Liver (tissue), 9 donors: Measurements from ENCODE around the gene HSPA12A. TPM values are rescaled to one million over a fixed set of nuclear protein-coding genes. Genes with fewer than 3 reads are reported as not detected.

ENCODE experiments used
- DNase-seq: peaks from one replicate; pipeline ENCODE4 v3.0.0-alpha.2; 2017; ENCODE audit warnings: low spot score
- H3K27ac ChIP-seq, 2 donors: one replicate each; pipeline ENCODE4 v1.7.0; 2013; ENCODE audit warnings: inconsistent platforms in 2 of 2, low read length in 2 of 2, control low read depth in 1 of 2, low read depth in 1 of 2, mild to moderate bottlenecking in 1 of 2
- H3K27me3 ChIP-seq, 4 donors: one replicate each; pipeline versions ENCODE4 v1.6.1 to v1.7.0; 2013; ENCODE audit warnings: low read length in 3 of 4, inconsistent platforms in 1 of 4, mild to moderate bottlenecking in 1 of 4, moderate library complexity in 1 of 4; ENCODE audit not compliant: control insufficient read depth in 4 of 4, insufficient read depth in 4 of 4
- H3K36me3 ChIP-seq, 4 donors: one replicate each; pipeline versions ENCODE4 v1.6.1 to v1.7.0; 2013; ENCODE audit warnings: low read length in 3 of 4, mild to moderate bottlenecking in 3 of 4, low read depth in 1 of 4, moderate library complexity in 1 of 4; ENCODE audit not compliant: control insufficient read depth in 4 of 4, insufficient read depth in 3 of 4
- H3K4me1 ChIP-seq, 4 donors: one replicate each; pipeline versions ENCODE4 v1.6.1 to v1.7.0; 2013; ENCODE audit warnings: low read length in 3 of 4, mild to moderate bottlenecking in 3 of 4, moderate library complexity in 1 of 4; ENCODE audit not compliant: control insufficient read depth in 4 of 4, insufficient read depth in 4 of 4
- H3K4me3 ChIP-seq, 3 donors: one replicate each; pipeline versions ENCODE4 v1.6.1 to v1.7.0; 2013; ENCODE audit warnings: low read length in 3 of 3, control low read depth in 1 of 3, low read depth in 1 of 3, mild to moderate bottlenecking in 1 of 3
- H3K9ac ChIP-seq, 2 donors: one replicate each; pipeline ENCODE4 v1.7.0; 2013; ENCODE audit warnings: low read length in 2 of 2, mild to moderate bottlenecking in 2 of 2, moderate library complexity in 2 of 2, control low read depth in 1 of 2, low read depth in 1 of 2
- H3K9me3 ChIP-seq, 4 donors: one replicate each; pipeline versions ENCODE4 v1.6.1 to v1.7.0; 2013; ENCODE audit warnings: low read length in 3 of 4; ENCODE audit not compliant: control insufficient read depth in 4 of 4
- ATF3 ChIP-seq: IDR thresholded peaks from 2 replicates; pipeline ENCODE4 v1.6.1; 2016; ENCODE audit warnings: antibody characterized with exemption
- CTCF ChIP-seq: fragments of 150-350 bp; IDR thresholded peaks from 2 replicates; pipeline ENCODE4 v1.5.1; 2017; ENCODE audit warnings: improper control_type of control experiment, low read depth, low read length; ENCODE audit not compliant: missing input control
- EGR1 ChIP-seq, 2 donors: IDR thresholded peaks; 2 replicates each; pipeline ENCODE4 v1.6.1; 2016 to 2018; ENCODE audit warnings: antibody characterized with exemption in 2 of 2, low read depth in 2 of 2
- FOXA1 ChIP-seq: IDR thresholded peaks from 2 replicates; pipeline ENCODE4 v1.6.1; 2016; ENCODE audit warnings: antibody characterized with exemption
- FOXA2 ChIP-seq: IDR thresholded peaks from 2 replicates; pipeline ENCODE4 v1.6.1; 2016; ENCODE audit warnings: antibody characterized with exemption
- GABPA ChIP-seq, 2 donors: IDR thresholded peaks in 1 of 2; conservative IDR thresholded peaks in 1 of 2; 2 replicates each; pipeline ENCODE4 v1.6.1; 2016; ENCODE audit warnings: antibody characterized with exemption in 2 of 2, mild to moderate bottlenecking in 1 of 2, moderate library complexity in 1 of 2
- HNF4A ChIP-seq, 2 donors: conservative IDR thresholded peaks; 2 replicates each; pipeline ENCODE4 v1.6.1; 2016; ENCODE audit warnings: antibody characterized with exemption in 2 of 2, mild to moderate bottlenecking in 2 of 2
- HNF4G ChIP-seq: IDR thresholded peaks from 2 replicates; pipeline ENCODE4 v1.6.1; 2016; ENCODE audit warnings: antibody characterized with exemption
- JUND ChIP-seq, 2 donors: IDR thresholded peaks; 2 replicates each; pipeline ENCODE4 v1.6.1; 2016; ENCODE audit warnings: antibody characterized with exemption in 2 of 2
- MAX ChIP-seq: IDR thresholded peaks from 2 replicates; pipeline ENCODE4 v1.6.1; 2016; ENCODE audit warnings: antibody characterized with exemption
- NR2F2 ChIP-seq: IDR thresholded peaks from 2 replicates; pipeline ENCODE4 v1.6.1; 2016; ENCODE audit warnings: antibody characterized with exemption
- RAD21 ChIP-seq, 2 donors: IDR thresholded peaks; 2 replicates each; pipeline ENCODE4 v1.6.1; 2016; ENCODE audit warnings: antibody characterized with exemption in 2 of 2, mild to moderate bottlenecking in 2 of 2
- REST ChIP-seq: IDR thresholded peaks from 2 replicates; pipeline ENCODE4 v1.6.1; 2016; ENCODE audit warnings: antibody characterized with exemption, mild to moderate bottlenecking
- RXRA ChIP-seq, 2 donors: IDR thresholded peaks; 2 replicates each; pipeline ENCODE4 v1.6.1; 2017 to 2018; ENCODE audit warnings: antibody characterized with exemption in 2 of 2, mild to moderate bottlenecking in 1 of 2
- SP1 ChIP-seq: IDR thresholded peaks from 2 replicates; pipeline ENCODE4 v1.6.1; 2018; ENCODE audit warnings: antibody characterized with exemption, mild to moderate bottlenecking
- TAF1 ChIP-seq: conservative IDR thresholded peaks from 2 replicates; pipeline ENCODE4 v1.6.1; 2016; ENCODE audit warnings: antibody characterized with exemption, mild to moderate bottlenecking
- YY1 ChIP-seq: IDR thresholded peaks from 2 replicates; pipeline ENCODE4 v1.6.1; 2016; ENCODE audit warnings: antibody characterized with exemption, mild to moderate bottlenecking
- ZBTB33 ChIP-seq: IDR thresholded peaks from 2 replicates; pipeline ENCODE4 v1.6.1; 2016; ENCODE audit warnings: antibody characterized with exemption
- WGBS: extraction: QIAGEN DNeasy Blood & Tissue Kit; methylation state at CpG from one replicate; pipeline ENCODE4 v1.1.7; 2013; 5-methylcytosine and 5-hydroxymethylcytosine counted together
- polyA plus RNA-seq, 2 donors: library from polyadenylated mRNA; stranded (reverse) in 1 of 2; unstranded in 1 of 2; fragments of 200-250 nt in 1 of 2; fragments of >200 nt in 1 of 2; fragmentation: Nextera tagmentation in 1 of 2; extraction: Ambion mirVana in 1 of 2; gene quantifications; one replicate each; pipeline versions ENCODE4 v1.2.1 to v1.2.3, GENCODE V29; 2013 to 2015
- total RNA-seq, 2 donors: library from RNA; depleted of rRNA; stranded (reverse); fragments of >200 nt; gene quantifications; one replicate each; pipeline ENCODE4 v1.2.3, GENCODE V29; 2014
- donor health status: healthy.
- donor health status: healthy.
- donor health status: healthy.
- donor health status: healthy.
- donor health status: healthy.

HSPA12A gene
- total and polyA plus RNA-seq, 4 donors, result 1.3 to 4.5 (median 1.6) TPM

- WGBS, result 10% methylated on average over 49 of the region's 49 CpGs
- H3K9me3 ChIP-seq, result no peaks in the 10 kb centered on the region
- TF ChIP-seq RAD21 (IDR thresholded peaks at IDR 0.05), result peak in 1 of 2 donors; percentile 11
- TF ChIP-seq GABPA (IDR thresholded peaks at IDR 0.05 in 1 of 2, conservative IDR thresholded peaks at IDR 0.05 in 1 of 2), result no peak
- TF ChIP-seq CTCF, result peak; percentile 16
- no peak for DNase-seq
- peak overlapping the region in 1 of 3 donors; percentile 14 for H3K4me3 ChIP-seq
- H3K4me1 ChIP-seq, result peaks cover 0 to 5% (median 0%) of the 10 kb centered on the region in 4 donors
- H3K27me3 ChIP-seq, result peaks cover 0 to 12% (median 2%) of the 10 kb centered on the region in 4 donors
- H3K27ac ChIP-seq, result no peak overlapping the region
- no peak overlapping the region for H3K9ac ChIP-seq
- H3K36me3 ChIP-seq, result no peaks in the 10 kb centered on the region
Measured at GRCh38 chr10:116627386-116627933, 114.9 kb downstream of the HSPA12A start.

- Histone ChIP-seq H3K9ac (no peak overlapping the region), H3K27ac (no peak overlapping the region), H3K9me3 (no peaks in the 10 kb centered on the region), H3K4me1 (peaks cover 0 to 5% (median 0%) of the 10 kb centered on the region in 4 donors), H3K4me3 (no peak overlapping the region), H3K36me3 (no peaks in the 10 kb centered on the region), H3K27me3 (peaks cover 0 to 12% (median 2%) of the 10 kb centered on the region in 4 donors)
- 55% methylated on average over 9 of the region's 9 CpGs for WGBS
- TF ChIP-seq NR2F2, result no peak
- TF ChIP-seq JUND (IDR thresholded peaks at IDR 0.05), result no peak
- no peak for DNase-seq
Measured at GRCh38 chr10:116626815-116627214, 115.6 kb downstream of the HSPA12A start.

- no peak overlapping the region for H3K27ac ChIP-seq
Measured at GRCh38 chr10:116625845-116626244, 116.5 kb downstream of the HSPA12A start.

More at GRCh38 chr10:116625845-116626244, 116.5 kb downstream of the HSPA12A start:
- WGBS, result 87% methylated on average over 7 of the region's 7 CpGs
- H3K9ac ChIP-seq, result no peak overlapping the region
- H3K4me1 ChIP-seq, result peaks cover 0 to 5% (median 0%) of the 10 kb centered on the region in 4 donors
- TF ChIP-seq CTCF (no peak), HNF4G (no peak), ZBTB33 (no peak), HNF4A (conservative IDR thresholded peaks at IDR 0.05) (no peak), YY1 (no peak), ATF3 (no peak), FOXA2 (no peak), GABPA (IDR thresholded peaks at IDR 0.05 in 1 of 2, conservative IDR thresholded peaks at IDR 0.05 in 1 of 2) (no peak), JUND (IDR thresholded peaks at IDR 0.05) (no peak), EGR1 (IDR thresholded peaks at IDR 0.05; ENCODE audit: low read depth in 2 of 2) (no peak), MAX (no peak), NR2F2 (no peak), SP1 (no peak), RXRA (IDR thresholded peaks at IDR 0.05) (no peak), TAF1 (no peak), FOXA1 (no peak), REST (no peak), RAD21 (IDR thresholded peaks at IDR 0.05) (no peak)
- DNase-seq, result no peak
- no peaks in the 10 kb centered on the region for H3K9me3 ChIP-seq
- H3K27me3 ChIP-seq, result peaks cover 0 to 12% (median 2%) of the 10 kb centered on the region in 4 donors
- H3K36me3 ChIP-seq, result no peaks in the 10 kb centered on the region
- no peak overlapping the region for H3K4me3 ChIP-seq
